ENCODE data around the gene GPX4.

GPX4 gene

DNA sequence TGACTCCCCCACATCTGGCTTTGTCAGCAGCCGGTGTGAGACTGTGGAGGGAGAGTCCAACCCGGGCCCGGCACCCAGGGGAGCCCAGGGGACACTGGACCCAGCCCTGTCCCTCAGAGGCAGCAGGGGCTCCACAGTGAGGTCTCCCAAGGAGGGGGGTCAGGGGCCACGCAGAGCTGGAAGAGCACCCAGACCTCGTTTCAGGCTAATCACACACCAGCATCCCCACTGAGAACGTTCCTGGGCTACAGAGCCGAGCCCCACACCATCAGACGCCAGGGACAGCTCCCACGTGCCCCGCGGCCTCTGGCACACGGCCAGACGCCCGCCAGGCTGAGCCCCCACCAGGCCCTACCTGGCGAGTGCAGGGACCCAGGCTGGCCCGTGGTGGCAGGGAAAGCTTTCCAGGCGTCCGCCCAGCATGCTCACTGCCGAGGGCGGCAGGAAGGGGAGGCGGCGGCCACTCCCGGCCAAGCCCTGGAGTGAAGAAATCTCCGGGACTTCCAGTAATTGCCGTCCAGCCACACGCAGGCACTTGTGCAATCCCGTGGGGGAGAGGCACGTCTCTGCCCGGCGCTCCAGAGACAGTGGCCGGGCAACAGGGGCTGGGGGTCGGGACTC, 51.0 kb downstream of the GPX4 start:
- DNase-seq: no peak

- no peak for DNase-seq
These were observed 51.8 kb downstream of the GPX4 start for GRCh38 chr19:1155352-1156304.
